T-helper 1 cell treated with Interleukin-12 subunit alpha and Interleukin-12 subunit beta and Interleukin-4 antibody, amounts not matched to agents 30 ng/mL and 1 ng/mL, for 36 hours (primary cell): ENCODE measurements around the gene EIPR1. TPM values are rescaled to one million over a fixed set of nuclear protein-coding genes. Genes with fewer than 3 reads are reported as not detected.

ENCODE experiments used
- intact Hi-C: fragments of 100-400 bp; cut with micrococcal nuclease; formaldehyde crosslinking; loops from one replicate; pipeline ENCODE4 v1.15.1; 2024
- total RNA-seq: library from RNA; stranded (reverse); gene quantifications from 2 replicates; pipeline ENCODE4 v1.2.3, GENCODE V29; 2022

The EIPR1 gene
- total RNA-seq: 45.2 and 50.1 TPM in 2 replicates

DNA sequence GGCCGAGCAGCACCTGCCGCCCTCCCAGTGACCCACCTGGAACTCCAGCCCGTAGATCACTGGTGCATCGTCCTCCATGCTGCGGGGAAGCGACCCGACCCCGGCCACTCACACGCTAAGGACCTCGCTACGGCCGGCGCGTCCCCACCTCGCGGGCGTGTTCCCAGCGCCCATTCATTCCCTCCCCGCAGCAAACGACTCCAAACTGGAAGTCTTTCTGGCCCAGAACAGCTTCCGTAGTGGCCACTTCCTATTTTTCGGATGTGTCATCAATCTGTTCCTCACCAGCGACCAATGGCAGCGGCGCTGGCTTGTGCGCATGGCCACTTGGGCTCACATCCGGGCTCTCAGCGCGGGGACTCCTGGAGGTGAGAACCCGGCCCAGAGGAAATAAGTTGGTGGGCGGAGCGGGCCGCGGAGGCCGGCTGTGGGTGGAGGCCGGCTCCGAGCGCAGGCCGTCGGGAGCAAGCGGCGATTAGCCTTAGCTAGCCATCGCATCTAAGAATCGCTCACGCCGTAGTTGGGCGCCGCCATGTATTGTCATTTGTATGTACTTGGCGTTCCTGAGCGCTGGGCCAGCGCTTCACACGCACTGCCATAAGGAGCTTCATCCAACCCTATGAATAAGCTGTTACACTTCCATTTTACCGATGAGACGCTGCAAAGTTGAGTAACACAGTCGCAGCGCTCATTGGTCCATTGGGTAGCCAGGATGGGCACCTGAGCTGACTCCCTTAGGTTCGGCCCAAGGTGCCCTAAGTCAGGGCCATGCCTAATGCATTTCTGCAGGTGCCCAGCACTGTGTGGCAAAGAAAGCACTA is at the start of gene EIPR1:
Gene EIPR1, minus strand, starts transcription at position 207 of the 821 bp plus-strand sequence. Its CDS starts 129 bp downstream, at position 78.
- intact Hi-C loops: loop anchor here (1.0 to 5.0 kb wide), 9 partner anchors 47 to 1321 kb away; partner anchors contain the start of genes ADI1, RNASEH1 and RPS7

- intact Hi-C loops: no loop called here
Observed at GRCh38 chr2:3427272-3427671, 49.7 kb upstream of the EIPR1 start.

- intact Hi-C loops: no loop called here
Observed at GRCh38 chr2:3426615-3427014, 49.0 kb upstream of the EIPR1 start.

GRCh38 chr2:3424171-3424795 is 46.7 kb upstream of the EIPR1 start:
- intact Hi-C loops: loop anchor here (1.0 to 2.0 kb wide), 4 partner anchors 38 to 227 kb away; partner anchors contain the start of genes RPS7 and TRAPPC12

DNA sequence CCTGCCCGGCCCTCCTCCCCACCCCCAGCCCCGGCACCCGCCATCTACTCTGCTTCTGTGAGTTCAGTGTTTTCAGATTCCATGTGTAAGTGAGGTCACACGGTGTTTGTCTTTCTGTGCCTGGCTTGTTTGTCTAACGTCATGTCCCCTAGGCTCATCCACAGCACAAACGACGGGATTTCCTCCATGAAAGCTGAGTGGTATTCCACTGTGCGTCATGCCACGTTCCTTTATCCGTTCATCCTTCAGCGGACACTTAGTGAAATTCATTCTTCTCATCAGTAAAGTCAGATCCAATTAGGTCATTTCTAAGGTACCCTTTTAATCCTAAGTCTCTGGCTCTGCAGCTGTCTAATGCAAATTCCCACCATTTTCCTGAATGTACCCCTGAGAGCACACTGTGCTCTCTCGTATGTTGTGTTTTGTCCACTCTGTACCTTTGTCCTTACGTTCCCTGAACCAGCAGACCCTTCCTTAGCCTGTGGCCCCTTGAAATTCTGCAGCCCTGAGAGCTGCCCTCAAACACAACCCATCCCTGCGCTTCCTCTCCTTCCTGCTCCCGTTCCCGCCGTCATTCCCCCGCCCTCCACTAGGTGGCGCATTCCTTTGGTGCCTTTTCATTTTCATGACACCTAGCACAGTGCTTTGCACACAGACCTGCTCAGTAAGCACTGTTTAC is 46.0 kb upstream of the EIPR1 start:
- intact Hi-C loops: loop anchor here (1.0 to 2.0 kb wide), 4 partner anchors 39 to 228 kb away; partner anchors contain the start of genes RPS7 and TRAPPC12

DNA sequence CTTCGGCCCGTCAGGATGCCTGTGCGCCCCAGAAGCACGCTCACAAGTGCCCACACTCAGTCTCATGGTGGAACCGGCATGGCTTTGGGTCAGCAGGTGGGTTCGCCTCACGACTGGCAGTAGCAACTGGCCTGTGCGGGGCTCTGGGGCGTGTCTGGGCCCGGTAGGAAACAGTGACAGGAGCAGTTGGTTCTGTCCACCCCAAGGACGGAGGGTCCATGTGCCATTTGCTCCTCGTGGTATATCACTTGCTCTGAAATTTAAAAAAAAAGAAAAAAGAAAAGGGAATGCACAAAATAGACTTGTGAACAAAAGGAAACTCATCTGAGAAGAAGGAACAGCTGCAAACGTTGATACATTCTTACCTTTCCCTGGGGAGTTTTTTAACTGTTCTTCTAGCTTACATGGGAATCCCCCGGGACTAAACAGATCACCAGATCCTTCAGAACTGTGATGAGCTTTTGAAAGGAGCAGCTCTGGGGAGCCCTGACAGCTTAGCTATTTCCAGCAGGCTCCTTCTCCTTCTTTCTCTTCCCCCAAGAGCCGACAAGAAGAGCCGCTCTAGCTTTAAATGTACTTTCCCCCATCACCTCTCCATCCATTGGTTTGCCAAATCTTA is 44.7 kb upstream of the EIPR1 start:
- intact Hi-C loops: no loop called here

DNA sequence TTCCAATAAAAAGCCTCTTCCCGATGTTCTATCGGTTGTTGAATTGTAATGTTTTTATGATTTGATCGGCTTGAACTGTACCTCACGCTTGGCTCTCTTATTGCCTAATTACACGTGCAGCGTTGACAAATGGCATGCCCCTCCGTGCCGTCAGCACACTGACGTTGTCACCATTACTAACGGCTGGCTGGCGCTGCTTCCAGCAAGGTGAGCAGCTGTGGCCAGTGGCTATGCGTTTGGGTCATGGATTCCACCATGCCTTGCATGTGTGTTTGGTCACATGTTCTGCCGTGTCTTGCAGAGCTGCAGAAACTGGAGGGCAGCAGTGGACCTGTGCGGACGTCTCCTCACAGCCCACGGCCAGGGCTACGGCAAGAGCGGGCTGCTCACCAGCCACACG is 44.0 kb upstream of the EIPR1 start:
- intact Hi-C loops: no loop called here

GRCh38 chr2:3420769-3421397 is 43.3 kb upstream of the EIPR1 start:
- intact Hi-C loops: no loop called here

- intact Hi-C loops: no loop called here
Observed at GRCh38 chr2:3420076-3420768, 42.6 kb upstream of the EIPR1 start.

DNA sequence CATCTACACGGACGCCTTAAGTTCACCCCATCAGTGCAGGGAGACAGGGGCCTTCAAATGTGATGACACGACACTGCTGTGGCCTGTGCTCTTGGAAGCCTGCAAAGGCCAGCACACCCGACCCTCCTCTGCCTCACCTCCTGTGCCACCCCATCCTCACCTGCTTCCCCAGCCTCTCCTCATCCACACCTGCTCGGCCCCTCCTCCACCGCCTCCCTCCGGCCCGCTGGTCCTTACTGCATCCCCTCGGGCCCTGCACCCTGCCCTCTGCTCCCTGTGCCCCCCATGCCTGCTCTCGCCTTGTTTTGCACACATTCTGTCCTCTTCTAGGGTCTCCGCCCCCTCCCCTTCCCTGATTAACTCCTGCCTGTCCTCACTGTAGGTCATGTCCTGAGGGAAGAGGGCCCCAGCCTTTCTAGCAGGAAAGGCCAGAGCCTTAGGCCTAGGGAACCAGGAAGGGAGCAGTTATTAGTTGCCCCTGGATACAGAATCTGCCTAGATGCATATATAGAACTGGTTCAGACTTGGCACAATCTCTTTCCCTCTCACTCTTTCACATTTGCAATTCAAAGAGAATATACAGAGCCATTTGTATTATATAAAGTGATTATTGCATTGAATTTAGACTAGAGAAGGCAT is 41.3 kb upstream of the EIPR1 start:
- intact Hi-C loops: no loop called here

- intact Hi-C loops: no loop called here
Observed at GRCh38 chr2:3414133-3414860, 36.7 kb upstream of the EIPR1 start.

GRCh38 chr2:3413697-3414096 is 36.1 kb upstream of the EIPR1 start:
- intact Hi-C loops: no loop called here

DNA sequence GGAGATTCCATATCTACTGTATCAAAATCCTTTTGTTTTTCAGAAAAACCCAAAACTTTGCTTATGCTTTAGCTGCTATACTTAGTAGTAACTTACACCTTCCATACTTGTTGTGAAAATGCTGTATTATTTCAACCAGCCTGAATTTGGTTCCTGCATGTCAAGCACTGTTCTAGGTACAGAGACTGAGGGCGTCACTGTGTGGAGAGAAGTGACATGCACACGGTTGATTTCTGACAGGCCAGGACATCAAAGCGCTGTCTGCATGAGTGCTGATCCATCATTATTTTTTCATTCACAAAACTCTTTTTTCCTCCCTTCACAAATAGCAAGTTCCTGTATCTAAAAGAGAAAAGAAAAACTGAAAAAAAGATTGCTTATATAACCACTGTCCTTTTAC is 33.5 kb upstream of the EIPR1 start:
- intact Hi-C loops: no loop called here

DNA sequence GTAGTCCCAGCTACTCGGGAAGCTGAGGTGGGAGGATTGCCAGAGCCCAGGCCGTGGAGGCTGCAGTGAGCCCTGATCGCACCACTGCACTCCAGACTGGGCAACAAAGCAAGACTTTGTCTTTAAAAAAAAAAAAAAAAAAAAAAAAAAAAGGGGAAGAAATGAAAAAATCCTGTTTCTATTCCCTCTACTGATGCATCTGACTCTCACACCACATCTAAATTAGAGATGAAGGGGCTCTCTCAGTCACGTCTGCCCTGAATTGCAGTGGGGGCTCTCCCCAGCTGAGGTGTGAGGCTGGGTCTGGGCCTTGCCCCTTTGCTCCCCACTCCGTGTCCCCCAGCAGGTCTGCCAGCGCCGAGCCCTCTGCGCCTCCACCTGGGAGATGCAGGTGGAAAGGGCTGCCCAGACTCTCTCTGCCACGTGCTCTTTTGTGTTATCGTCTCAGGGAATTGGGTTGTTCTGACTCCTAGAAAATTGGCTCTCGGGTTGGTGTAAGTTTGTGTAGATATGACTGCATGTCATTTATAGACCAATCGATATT is 32.1 kb upstream of the EIPR1 start:
- intact Hi-C loops: no loop called here

DNA sequence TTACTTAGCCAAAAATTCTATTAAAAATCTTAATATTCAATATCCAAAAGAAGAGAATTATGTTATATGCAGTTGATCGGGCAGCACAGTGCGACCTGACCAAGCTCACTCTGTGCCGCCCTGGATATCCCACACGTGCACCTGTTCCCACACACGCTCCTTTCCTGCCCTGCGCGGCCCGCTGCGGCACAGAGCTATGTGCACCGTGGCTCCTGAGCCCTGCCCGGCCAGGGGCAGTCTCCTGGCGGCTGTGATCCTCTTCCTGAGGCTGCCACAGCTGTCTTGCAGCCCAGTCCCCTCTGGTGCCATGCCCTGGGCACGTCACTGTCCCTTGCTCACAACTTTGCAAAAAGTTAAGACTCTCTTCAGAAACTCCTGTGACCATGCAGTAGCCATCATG is 31.2 kb upstream of the EIPR1 start:
- intact Hi-C loops: no loop called here

DNA sequence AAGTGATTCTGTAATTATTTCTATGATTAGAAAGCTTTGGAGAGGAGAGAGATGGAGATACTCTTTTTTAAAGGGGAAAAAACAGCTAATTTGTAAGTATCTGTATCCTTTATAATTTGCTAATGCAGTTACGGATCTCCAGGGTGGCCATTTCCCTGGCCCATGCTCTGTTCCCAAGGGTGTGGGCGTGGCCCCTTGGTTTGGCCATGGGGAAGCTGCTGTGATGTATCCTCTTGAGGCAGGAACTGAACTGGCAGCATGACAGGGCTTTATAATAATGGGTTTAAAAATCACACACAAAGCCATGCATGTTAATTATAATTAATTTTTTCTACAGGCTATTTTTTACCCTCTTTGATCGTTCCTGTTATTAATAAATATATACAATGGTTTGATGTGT is 28.9 kb upstream of the EIPR1 start:
- intact Hi-C loops: no loop called here

- intact Hi-C loops: no loop called here
Observed at GRCh38 chr2:3405876-3406275, 28.3 kb upstream of the EIPR1 start.

- intact Hi-C loops: no loop called here
Observed at GRCh38 chr2:3405307-3405706, 27.7 kb upstream of the EIPR1 start.

DNA sequence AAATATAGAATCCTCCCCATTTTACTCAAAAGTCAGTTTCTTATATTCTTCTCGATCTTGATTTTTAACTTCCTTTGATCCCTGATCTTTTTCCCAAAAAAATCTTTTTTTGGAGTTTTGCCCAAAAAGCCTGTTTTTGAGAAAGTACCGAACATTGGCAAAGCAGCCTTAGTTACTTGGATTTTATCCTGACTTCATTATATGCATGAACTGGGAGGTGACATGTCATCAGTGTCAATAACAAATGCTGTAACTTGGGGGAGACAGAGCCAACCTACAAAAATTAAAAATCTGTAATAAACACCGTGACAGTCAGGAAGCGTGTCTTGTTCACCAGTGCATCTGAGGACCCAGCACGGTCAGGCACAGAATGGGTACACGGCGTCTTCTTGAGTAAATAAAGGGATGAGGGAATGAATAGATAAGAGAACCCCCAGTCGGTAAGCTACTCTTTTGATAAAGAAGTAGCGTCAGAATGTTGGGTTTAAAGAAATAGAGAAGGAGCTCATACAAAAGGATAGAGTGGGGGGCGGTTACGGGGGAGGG is 26.8 kb upstream of the EIPR1 start:
- intact Hi-C loops: no loop called here
